Mammary epithelial cell (primary cell): ENCODE data around the gene ASMT.

Experiments
- CTCF ChIP-seq, 2 donors: IDR thresholded peaks in 1 of 2; conservative IDR thresholded peaks in 1 of 2; 2 replicates each; pipeline ENCODE4 v1.5.1; 2011 to 2012; ENCODE audit warnings: inconsistent platforms in 2 of 2, low read length in 2 of 2, mild to moderate bottlenecking in 2 of 2, control low read depth in 1 of 2, low read depth in 1 of 2; ENCODE audit not compliant: insufficient read depth in 1 of 2; ENCODE audit errors: extremely low read depth in 1 of 2
- EZH2 ChIP-seq: IDR thresholded peaks from 2 replicates; pipeline ENCODE4 v1.6.1; 2012; ENCODE audit warnings: low read length, inconsistent platforms, borderline replicate concordance

- TF ChIP-seq CTCF (conservative IDR thresholded peaks at IDR 0.05 in 1 of 2, IDR thresholded peaks at IDR 0.05 in 1 of 2; ENCODE audit: extremely low read depth in 1 of 2, insufficient read depth in 1 of 2, low read depth in 1 of 2, low read length in 2 of 2) (no peak), EZH2 (no peak)
Measured at GRCh38 chrX:1686642-1687041, 71.8 kb downstream of the ASMT start.
